ENCODE results near the gene SLC37A1.

GRCh38 chr21:42615924-42616323 lies 102.3 kb downstream of the SLC37A1 start:
- TF ChIP-seq CTCF (conservative IDR thresholded peaks at IDR 0.05; ENCODE audit: low read depth, low read length), result no peak
- no peak for TF ChIP-seq EZH2 (IDR thresholded peaks at IDR 0.05; ENCODE audit: borderline replicate concordance, low read depth, low read length, poor library complexity, severe bottlenecking)

Measured in A673 (cell line).